H1 (cell line): Measurements from ENCODE around the gene TBC1D22A.

Source experiments
- BRCA1 ChIP-seq: IDR thresholded peaks from 2 replicates; pipeline ENCODE4 v1.6.1; 2012; ENCODE audit warnings: low read depth, low read length, improper control_type of control experiment
- JUND ChIP-seq: IDR thresholded peaks from 2 replicates; pipeline ENCODE4 v1.6.1; 2011; ENCODE audit warnings: mild to moderate bottlenecking, improper control_type of control experiment, low read length
- NRF1 ChIP-seq: IDR thresholded peaks from 2 replicates; pipeline ENCODE4 v1.6.1; 2011; ENCODE audit warnings: mild to moderate bottlenecking, low read depth, low read length, improper control_type of control experiment
- TCF12 ChIP-seq: IDR thresholded peaks from 2 replicates; pipeline ENCODE4 v1.6.1; 2011; ENCODE audit warnings: low read depth, mild to moderate bottlenecking, low read length

- TF ChIP-seq NRF1 (no peak), TCF12 (no peak), BRCA1 (no peak), JUND (no peak)
Measured at GRCh38 chr22:46761017-46761416, 1.4 kb upstream of the TBC1D22A start.
